Measurements from ENCODE around the gene PAQR6. TPM values are rescaled to one million over a fixed set of nuclear protein-coding genes. Genes with fewer than 3 reads are reported as not detected.

PAQR6 gene
- total and polyA plus RNA-seq, 10 of the 15 experiments (the other 5 are each of a cell fraction or from before 2014, with no cell fraction given), result 0.42 to 4.5 (median 1.3) TPM

GRCh38 chr1:156282479-156283222 lies 34.8 kb upstream of the PAQR6 start, which contains the start of gene SMG5 (continued):
- TF ChIP-seq MEF2A (IDR thresholded peaks at IDR 0.05; ENCODE audit: insufficient read depth, low read depth, low read length) (peak; percentile 69; the same call in 1 of the 2 replicates), HSF1 (IDR thresholded peaks at IDR 0.05; ENCODE audit: low read depth, low read length) (peak; percentile 87), POU2F2 (IDR thresholded peaks at IDR 0.05; ENCODE audit: borderline replicate concordance, low read depth, low read length) (peak; percentile 79; the same call in 2 of the 3 replicates), KDM1A (IDR thresholded peaks at IDR 0.05; ENCODE audit: borderline replicate concordance) (no peak), FOXM1 (IDR thresholded peaks at IDR 0.05; ENCODE audit: low read depth, low read length) (no peak), RB1 (IDR thresholded peaks at IDR 0.05; ENCODE audit: borderline replicate concordance) (peak; percentile 80; the same call in 1 of the 2 replicates), STAT3 (IDR thresholded peaks at IDR 0.05; ENCODE audit: low read depth, low read length) (no peak), SKIL (IDR thresholded peaks at IDR 0.05; ENCODE audit: low read depth, poor library complexity, severe bottlenecking) (peak; percentile 52), EP300 (IDR thresholded peaks at IDR 0.05; ENCODE audit: borderline replicate concordance in 1 of 2, control insufficient read depth in 1 of 2, low read depth in 2 of 2, low read length in 2 of 2) (no peak), BCL11A (IDR thresholded peaks at IDR 0.05; ENCODE audit: low read depth, low read length) (no peak), ASH2L (IDR thresholded peaks at IDR 0.05; ENCODE audit: borderline replicate concordance, low read depth) (no peak), PBX3 (IDR thresholded peaks at IDR 0.05; ENCODE audit: insufficient replicate concordance, low read depth, low read length) (peak; percentile 15), NFXL1 (IDR thresholded peaks at IDR 0.05; ENCODE audit: borderline replicate concordance) (no peak), JUNB (IDR thresholded peaks at IDR 0.05) (no peak), CEBPB (IDR thresholded peaks at IDR 0.05; ENCODE audit: borderline replicate concordance in 1 of 2, low read depth in 2 of 2, low read length in 2 of 2) (no peak), ZNF622 (IDR thresholded peaks at IDR 0.05) (no peak), CBX5 (IDR thresholded peaks at IDR 0.05; ENCODE audit: low read depth) (0 out of 2 replicates have a peak, but pooled peaks have one; percentile 24), GABPA (IDR thresholded peaks at IDR 0.05; ENCODE audit: low read depth) (peak; percentile 88), NKRF (conservative IDR thresholded peaks at IDR 0.05) (peak; percentile 58; the same call in 1 of the 2 replicates), MAX (IDR thresholded peaks at IDR 0.05; ENCODE audit: low read depth, low read length) (peak; percentile 66), HDAC2 (IDR thresholded peaks at IDR 0.05) (no peak), NFYB (IDR thresholded peaks at IDR 0.05; ENCODE audit: insufficient read depth, low read depth, low read length) (0 out of 2 replicates have a peak, but pooled peaks have one; percentile 22)

Data from GM12878 (cell line).